Spleen (tissue), 11 donors: ENCODE measurements around the gene WNT9A. TPM values are rescaled to one million over a fixed set of nuclear protein-coding genes. Genes with fewer than 3 reads are reported as not detected.

Experiments used
- DNase-seq: peaks from one replicate; pipeline ENCODE4 v3.0.0-alpha.2; 2020
- H3K27ac ChIP-seq, 8 donors: fragments of 200-600 bp; sonication (generic) in 7 of 8; 1 replicate in 4 of 8; 2 replicates in 4 of 8; pipeline versions ENCODE4 v1.5.0 to v1.8.0; 2016 to 2021; ENCODE audit warnings: inconsistent platforms in 4 of 8, mild to moderate bottlenecking in 4 of 8, moderate library complexity in 1 of 8
- H3K27me3 ChIP-seq, 7 donors: fragments of 200-600 bp; sonication (generic) in 6 of 7; replicated peaks in 1 of 7; 1 replicate in 4 of 7; 2 replicates in 3 of 7; pipeline versions ENCODE4 v1.5.0 to v1.8.0; 2016 to 2021; ENCODE audit warnings: inconsistent platforms in 3 of 7, mild to moderate bottlenecking in 1 of 7
- H3K36me3 ChIP-seq, 6 donors: fragments of 200-600 bp; sonication (generic) in 5 of 6; 1 replicate in 4 of 6; 2 replicates in 2 of 6; pipeline versions ENCODE4 v1.5.0 to v1.8.0; 2016 to 2021; ENCODE audit warnings: inconsistent platforms in 2 of 6
- H3K4me1 ChIP-seq, 6 donors: fragments of 200-600 bp; sonication (generic) in 5 of 6; 1 replicate in 3 of 6; 2 replicates in 3 of 6; pipeline versions ENCODE4 v1.5.0 to v1.8.0; 2016 to 2021; ENCODE audit warnings: inconsistent platforms in 3 of 6
- H3K4me3 ChIP-seq, 8 donors: fragments of 200-600 bp; sonication (generic) in 7 of 8; 1 replicate in 4 of 8; 2 replicates in 4 of 8; pipeline versions ENCODE4 v1.5.0 to v1.8.0; 2016 to 2021; ENCODE audit warnings: inconsistent platforms in 4 of 8, mild to moderate bottlenecking in 4 of 8, moderate library complexity in 2 of 8
- H3K9me3 ChIP-seq, 8 donors: fragments of 200-600 bp; sonication (generic) in 7 of 8; 1 replicate in 4 of 8; 2 replicates in 4 of 8; pipeline versions ENCODE4 v1.5.0 to v1.8.0; 2016 to 2021; ENCODE audit warnings: inconsistent platforms in 4 of 8
- CTCF ChIP-seq, 11 experiments: fragments of 200-600 bp in 7 of 11; fragments of 450-650 bp in 4 of 11; sonication (generic) in 4 of 11; IDR thresholded peaks in 8 of 11; conservative IDR thresholded peaks in 3 of 11; 1 replicate in 7 of 11; 2 replicates in 4 of 11; pipeline versions ENCODE4 v1.4.0 to v1.8.0; 2016 to 2021; ENCODE audit warnings: antibody characterized with exemption in 11 of 11, inconsistent platforms in 4 of 11, mild to moderate bottlenecking in 1 of 11
- POLR2A ChIP-seq, 3 donors: fragments of 450-650 bp; IDR thresholded peaks; one replicate each; pipeline ENCODE4 v1.5.1; 2017; ENCODE audit warnings: antibody characterized with exemption in 3 of 3, mild to moderate bottlenecking in 1 of 3
- POLR2AphosphoS5 ChIP-seq, 3 donors: sonication (generic); formaldehyde crosslinking; IDR thresholded peaks; one replicate each; pipeline ENCODE4 v1.5.1; 2017; ENCODE audit warnings: antibody characterized with exemption in 3 of 3
- WGBS, 5 donors: extraction: QIAGEN DNeasy Blood & Tissue Kit in 3 of 5; methylation state at CpG; one replicate each; pipeline versions ENCODE4 v1.1.5 to v1.1.7; 2013 to 2018; 5-methylcytosine and 5-hydroxymethylcytosine counted together
- intact Hi-C: fragments of 100-400 bp; cut with DNase I; formaldehyde crosslinking; loops from one replicate; pipeline ENCODE4 v1.15.0; 2023; ENCODE audit warnings: low total_unique reads
- polyA plus RNA-seq, 3 donors: library from polyadenylated mRNA; stranded (reverse); fragments of 200-250 nt; gene quantifications; one replicate each; pipeline ENCODE4 v1.2.1, GENCODE V29; 2013
- total RNA-seq, 7 donors: library from RNA; depleted of rRNA in 3 of 7; stranded (reverse); fragments of >200 nt in 3 of 7; fragmentation: NEBNext Ultra II Directional in 4 of 7; extraction: Animal tissue kit (Norgen Biotek cat#: 25700) in 4 of 7; gene quantifications; one replicate each; pipeline versions ENCODE4 v1.1.0 to v1.2.1, GENCODE V29; 2016 to 2021
- donor health status: healthy with polysubstance abuse.
- donor health status: DM: no; HTN: no; CAD: no; lungs with moderate emphysema.
- donor health status: DM: no; HTN: no; CAD: no.
- donor health status: Bipolar disorder and iron deficiency.
- donor health status: healthy.
- donor health status: DM: no; HTN: no; CAD: no.
- donor health status: DM: yes; HTN: yes; CAD: no.

WNT9A gene
- total and polyA plus RNA-seq, 10 donors, result 0.08 to 3.6 (median 0.77) TPM

- DNase-seq, result no peak
- Histone ChIP-seq H3K4me3 (no peak overlapping the region), H3K27me3 (peaks cover 0 to 8% (median 0%) of the 10 kb centered on the region in 7 donors), H3K4me1 (no peaks in the 10 kb centered on the region), H3K27ac (no peak overlapping the region), H3K36me3 (no peaks in the 10 kb centered on the region), H3K9me3 (no peaks in the 10 kb centered on the region)
- WGBS, 5 donors, result 85 to 92% (median 86%) methylated on average over 11 to 13 of the region's 13 CpGs
- intact Hi-C loops, result no loop called here
- TF ChIP-seq POLR2A (IDR thresholded peaks at IDR 0.05), result no peak
Measured at GRCh38 chr1:227907439-227908015, 40.2 kb downstream of the WNT9A start.

GRCh38 chr1:227906550-227907071 lies 41.1 kb downstream of the WNT9A start:
- DNase-seq, result no peak
- no peaks in the 10 kb centered on the region for H3K9me3 ChIP-seq
- no peak overlapping the region for H3K4me3 ChIP-seq
- peaks cover 0 to 8% (median 0%) of the 10 kb centered on the region in 7 donors for H3K27me3 ChIP-seq
- no peaks in the 10 kb centered on the region for H3K4me1 ChIP-seq
- no peaks in the 10 kb centered on the region for H3K36me3 ChIP-seq
- no peak overlapping the region for H3K27ac ChIP-seq
- WGBS, 5 donors, result 90 to 100% (median 94%) methylated on average over 1 of the region's 1 CpG
- no peak for TF ChIP-seq POLR2A (IDR thresholded peaks at IDR 0.05)
- TF ChIP-seq CTCF (IDR thresholded peaks at IDR 0.05 in 8 of 11, conservative IDR thresholded peaks at IDR 0.05 in 3 of 11), result no peak
- TF ChIP-seq POLR2AphosphoS5 (IDR thresholded peaks at IDR 0.05), result no peak
- intact Hi-C loops, result no loop called here

- Histone ChIP-seq H3K36me3 (no peaks in the 10 kb centered on the region), H3K9me3 (no peaks in the 10 kb centered on the region), H3K4me1 (no peaks in the 10 kb centered on the region), H3K27me3 (peaks cover 0 to 5% (median 0%) of the 10 kb centered on the region in 7 donors), H3K4me3 (no peak overlapping the region), H3K27ac (no peak overlapping the region)
- WGBS, 5 donors, result 77 to 91% (median 87%) methylated on average over 11 to 15 of the region's 15 CpGs
- no peak for DNase-seq
- intact Hi-C loops, result no loop called here
- TF ChIP-seq POLR2AphosphoS5 (IDR thresholded peaks at IDR 0.05), result no peak
- TF ChIP-seq CTCF (IDR thresholded peaks at IDR 0.05 in 8 of 11, conservative IDR thresholded peaks at IDR 0.05 in 3 of 11), result no peak
- TF ChIP-seq POLR2A (IDR thresholded peaks at IDR 0.05), result no peak
Measured at GRCh38 chr1:227905573-227906487, 41.9 kb downstream of the WNT9A start.

GRCh38 chr1:227904541-227905335 lies 43.0 kb downstream of the WNT9A start:
- intact Hi-C loops, result no loop called here

More at GRCh38 chr1:227904541-227905335, 43.0 kb downstream of the WNT9A start:
- Histone ChIP-seq H3K27me3 (peaks cover 0 to 5% (median 0%) of the 10 kb centered on the region in 7 donors), H3K27ac (no peak overlapping the region), H3K36me3 (no peaks in the 10 kb centered on the region), H3K4me1 (no peaks in the 10 kb centered on the region), H3K9me3 (no peaks in the 10 kb centered on the region), H3K4me3 (no peak overlapping the region)
- peak; percentile 63 for DNase-seq
- TF ChIP-seq POLR2A (IDR thresholded peaks at IDR 0.05), result no peak
- TF ChIP-seq POLR2AphosphoS5 (IDR thresholded peaks at IDR 0.05), result no peak
- TF ChIP-seq CTCF (IDR thresholded peaks at IDR 0.05 in 8 of 11, conservative IDR thresholded peaks at IDR 0.05 in 3 of 11), result no peak
- 80 to 91% (median 84%) methylated on average over 8 to 14 of the region's 14 CpGs for WGBS, 5 donors
